Activated naive CD4-positive, alpha-beta T cell treated with anti-CD3 and anti-CD28 coated beads for 36 hours (primary cell): ENCODE measurements around the gene ADAM19. TPM values are rescaled to one million over a fixed set of nuclear protein-coding genes. Genes with fewer than 3 reads are reported as not detected.
A peak's percentile ranks its signal among the peaks of the same experiment; 100 is the strongest.

ENCODE experiments used
- CTCF ChIA-PET: fragments of 350-600 bp; sonication (Branson Sonifier 250); formaldehyde crosslinking; loops from one replicate; lab custom pipeline; 2021; ENCODE audit warnings: antibody characterized with exemption; lab: Charles Lee
- DNase-seq: peaks from one replicate; pipeline ENCODE4 v3.0.0-alpha.2; 2020
- H3K27ac Mint-ChIP-seq: one replicate; pipeline ENCODE4 v1.8.0; 2021; ENCODE audit warnings: mild to moderate bottlenecking, mixed read lengths
- H3K27me3 Mint-ChIP-seq: one replicate; pipeline ENCODE4 v1.8.0; 2021; ENCODE audit warnings: low read depth, mixed read lengths
- H3K36me3 Mint-ChIP-seq: one replicate; pipeline ENCODE4 v1.8.0; 2021; ENCODE audit warnings: low read depth, mixed read lengths
- H3K4me1 Mint-ChIP-seq: one replicate; pipeline ENCODE4 v1.8.0; 2021; ENCODE audit warnings: low read depth, mixed read lengths
- H3K4me3 Mint-ChIP-seq: one replicate; pipeline ENCODE4 v1.8.0; 2021; ENCODE audit warnings: mild to moderate bottlenecking, moderate library complexity, mixed read lengths
- H3K9me3 Mint-ChIP-seq: one replicate; pipeline ENCODE4 v1.8.0; 2021; ENCODE audit warnings: mixed read lengths
- intact Hi-C: fragments of 100-400 bp; cut with micrococcal nuclease; formaldehyde crosslinking; loops from one replicate; pipeline ENCODE4 v1.15.1; 2023
- total RNA-seq, 2 experiments: library from RNA; stranded (reverse); gene quantifications; one replicate each; pipeline ENCODE4 v1.2.3, GENCODE V29; 2021

ADAM19 gene
- total RNA-seq: 10 to 100 TPM; 37.3 to 39.3 TPM

DNA sequence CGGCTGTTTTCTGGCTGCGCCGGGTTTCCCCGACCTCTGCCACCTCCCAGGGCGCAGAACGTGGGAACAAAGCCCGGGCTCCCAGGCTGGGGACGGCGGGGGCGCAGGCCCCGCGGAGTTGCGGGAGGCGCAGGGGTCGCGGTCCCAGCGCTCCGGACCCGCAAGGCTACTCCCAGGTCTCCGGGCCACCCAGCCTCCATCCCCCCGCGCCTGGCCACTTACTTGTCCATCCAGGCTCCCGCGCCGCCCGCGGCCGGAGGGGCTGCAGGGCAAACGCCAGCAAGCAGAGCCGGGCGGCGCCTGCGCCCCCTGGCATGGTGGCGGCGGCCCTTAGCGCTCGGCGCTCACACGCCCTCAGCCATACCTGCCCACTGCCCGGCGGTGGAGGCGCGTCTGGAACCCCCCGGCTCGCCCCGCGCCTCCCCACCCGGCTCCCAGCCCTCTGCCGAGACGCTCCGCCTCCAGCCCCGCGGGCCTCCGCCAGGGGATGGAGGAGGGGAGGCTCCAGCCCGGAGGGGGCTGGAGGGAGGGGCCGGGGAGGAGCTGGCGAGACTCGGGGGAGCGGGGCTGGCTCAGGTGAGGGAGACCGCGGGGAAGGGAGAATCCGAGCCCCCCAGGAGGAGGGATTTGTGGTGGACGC lies at the start of gene ADAM19:
Gene ADAM19, minus strand, starts transcription at position 395 of the 640 bp plus-strand sequence. Its CDS starts 79 bp downstream, at position 316.
- Mint-ChIP-seq H3K27me3 (peaks cover 13% of the 10 kb centered on the region), H3K4me3 (peak within 1 kb of the TSS; percentile 89), H3K9me3 (no peaks in the 10 kb centered on the region), H3K27ac (peak within 1 kb of the TSS; percentile 74), H3K4me1 (peaks cover 42% of the 10 kb centered on the region), H3K36me3 (peaks cover 6% of the 10 kb centered on the region)
- intact Hi-C loops: no loop called here
- CTCF ChIA-PET: no interaction called here
- DNase-seq: peak; percentile 31

- no peak for DNase-seq
These were observed 48.6 kb upstream of the ADAM19 start for GRCh38 chr5:157624144-157624543.

DNA sequence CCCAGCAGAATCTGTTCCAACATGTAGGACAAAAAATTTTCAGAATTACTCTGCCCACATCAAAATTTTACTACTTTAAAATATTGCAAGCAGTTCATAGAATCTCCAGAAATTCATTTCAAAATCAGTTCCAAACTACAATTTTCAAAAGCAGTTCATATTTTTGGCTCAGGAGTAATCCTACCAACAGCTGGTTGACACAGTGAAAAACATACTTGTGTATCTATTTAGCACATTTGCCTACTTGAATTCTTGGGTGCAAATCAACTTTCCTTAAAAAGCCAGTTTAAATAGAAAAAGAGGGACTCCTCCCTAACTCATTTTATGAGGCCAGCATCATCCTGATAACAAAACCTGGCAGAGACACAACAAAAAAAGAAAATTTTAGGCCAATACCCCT lies 45.2 kb upstream of the ADAM19 start:
- intact Hi-C loops: no loop called here
- H3K36me3 Mint-ChIP-seq: peaks cover 4% of the 10 kb centered on the region
- no peak for DNase-seq
- peaks cover 3% of the 10 kb centered on the region for H3K27me3 Mint-ChIP-seq
- no peak overlapping the region for H3K4me3 Mint-ChIP-seq
- no peak overlapping the region for H3K27ac Mint-ChIP-seq
- H3K9me3 Mint-ChIP-seq: peaks cover 4% of the 10 kb centered on the region
- CTCF ChIA-PET: no interaction called here
- no peaks in the 10 kb centered on the region for H3K4me1 Mint-ChIP-seq

More at GRCh38 chr5:157624144-157624543, 48.6 kb upstream of the ADAM19 start:
- no peaks in the 10 kb centered on the region for H3K4me1 Mint-ChIP-seq
- H3K36me3 Mint-ChIP-seq: peaks cover 4% of the 10 kb centered on the region
- intact Hi-C loops: no loop called here
- no peak overlapping the region for H3K4me3 Mint-ChIP-seq
- peaks cover 4% of the 10 kb centered on the region for H3K9me3 Mint-ChIP-seq
- H3K27me3 Mint-ChIP-seq: peaks cover 3% of the 10 kb centered on the region
- no peak overlapping the region for H3K27ac Mint-ChIP-seq
- CTCF ChIA-PET: no interaction called here

- H3K27me3 Mint-ChIP-seq: peaks cover 3% of the 10 kb centered on the region
- no peak for DNase-seq
- no peak overlapping the region for H3K27ac Mint-ChIP-seq
- peaks cover 4% of the 10 kb centered on the region for H3K36me3 Mint-ChIP-seq
- peaks cover 4% of the 10 kb centered on the region for H3K9me3 Mint-ChIP-seq
- intact Hi-C loops: no loop called here
- no peak overlapping the region for H3K4me3 Mint-ChIP-seq
- H3K4me1 Mint-ChIP-seq: peaks cover 6% of the 10 kb centered on the region
- CTCF ChIA-PET: no interaction called here
These were observed 42.7 kb upstream of the ADAM19 start for GRCh38 chr5:157618191-157618765.

GRCh38 chr5:157616785-157617184 lies 41.2 kb upstream of the ADAM19 start:
- intact Hi-C loops: no loop called here
- H3K36me3 Mint-ChIP-seq: peaks cover 4% of the 10 kb centered on the region
- H3K27me3 Mint-ChIP-seq: peaks cover 3% of the 10 kb centered on the region
- no peak overlapping the region for H3K27ac Mint-ChIP-seq
- H3K4me3 Mint-ChIP-seq: no peak overlapping the region
- H3K9me3 Mint-ChIP-seq: peaks cover 4% of the 10 kb centered on the region
- CTCF ChIA-PET: no interaction called here
- DNase-seq: no peak
- peaks cover 14% of the 10 kb centered on the region for H3K4me1 Mint-ChIP-seq

DNA sequence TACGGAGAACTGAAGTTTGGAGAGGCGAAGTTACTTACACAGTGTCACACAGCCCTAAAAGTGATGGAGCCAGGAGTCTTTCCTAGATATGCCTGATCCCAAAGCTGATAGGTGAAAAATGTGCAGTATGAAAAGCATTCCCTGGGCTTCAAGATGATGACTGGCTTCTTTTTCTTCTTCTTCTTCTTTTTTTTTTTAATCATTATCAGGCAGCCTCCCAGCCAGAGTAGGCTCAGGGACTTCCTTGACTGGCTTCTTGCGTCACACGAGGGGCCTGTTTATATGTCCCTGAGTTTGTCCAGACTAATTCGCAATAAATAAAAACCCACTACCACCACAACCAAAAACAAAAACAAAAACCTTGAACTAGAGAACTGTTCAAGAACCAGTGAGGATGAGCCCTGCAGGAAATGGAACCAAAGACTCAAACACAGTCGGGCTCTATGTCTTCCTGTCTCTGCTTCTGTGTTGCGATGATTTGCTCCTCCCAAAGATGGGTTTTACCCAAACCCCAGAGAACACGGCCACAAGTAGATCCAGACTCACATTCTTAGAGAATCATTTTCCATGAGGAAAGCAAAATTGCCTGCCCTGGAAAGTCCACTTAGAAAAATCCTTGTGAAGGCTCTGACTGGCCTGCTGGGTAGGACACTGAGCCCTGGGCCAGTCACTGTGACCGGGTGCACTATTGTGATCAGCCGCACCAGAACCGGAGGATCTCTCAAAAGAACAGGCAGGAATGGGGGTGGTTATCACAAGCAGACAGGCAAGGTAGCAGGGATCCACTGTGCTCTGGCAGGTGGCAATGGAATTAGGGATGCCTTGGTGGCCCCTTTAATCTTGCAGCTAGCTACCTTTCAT lies 38.0 kb upstream of the ADAM19 start:
- no peak for DNase-seq
- Mint-ChIP-seq H3K27ac (peak overlapping the region; percentile 55), H3K27me3 (no peaks in the 10 kb centered on the region), H3K36me3 (no peaks in the 10 kb centered on the region), H3K4me3 (peak overlapping the region; percentile 47), H3K4me1 (peaks cover 34% of the 10 kb centered on the region), H3K9me3 (no peaks in the 10 kb centered on the region)
- CTCF ChIA-PET: interaction anchor here (1.8 kb wide), 1 partner anchor 130 kb away, joined by 7 read pairs; the partner anchor contains the start of gene LSM11
- intact Hi-C loops: no loop called here

- DNase-seq: no peak
- Mint-ChIP-seq H3K4me3 (no peak overlapping the region), H3K27ac (peak overlapping the region; percentile 28), H3K27me3 (no peaks in the 10 kb centered on the region), H3K4me1 (peaks cover 44% of the 10 kb centered on the region), H3K9me3 (no peaks in the 10 kb centered on the region), H3K36me3 (no peaks in the 10 kb centered on the region)
- intact Hi-C loops: no loop called here
- CTCF ChIA-PET: interaction anchor here (1.8 kb wide), 1 partner anchor 131 kb away, joined by 7 read pairs; the partner anchor contains the start of gene LSM11
These were observed 37.0 kb upstream of the ADAM19 start for GRCh38 chr5:157612581-157612980.

DNA sequence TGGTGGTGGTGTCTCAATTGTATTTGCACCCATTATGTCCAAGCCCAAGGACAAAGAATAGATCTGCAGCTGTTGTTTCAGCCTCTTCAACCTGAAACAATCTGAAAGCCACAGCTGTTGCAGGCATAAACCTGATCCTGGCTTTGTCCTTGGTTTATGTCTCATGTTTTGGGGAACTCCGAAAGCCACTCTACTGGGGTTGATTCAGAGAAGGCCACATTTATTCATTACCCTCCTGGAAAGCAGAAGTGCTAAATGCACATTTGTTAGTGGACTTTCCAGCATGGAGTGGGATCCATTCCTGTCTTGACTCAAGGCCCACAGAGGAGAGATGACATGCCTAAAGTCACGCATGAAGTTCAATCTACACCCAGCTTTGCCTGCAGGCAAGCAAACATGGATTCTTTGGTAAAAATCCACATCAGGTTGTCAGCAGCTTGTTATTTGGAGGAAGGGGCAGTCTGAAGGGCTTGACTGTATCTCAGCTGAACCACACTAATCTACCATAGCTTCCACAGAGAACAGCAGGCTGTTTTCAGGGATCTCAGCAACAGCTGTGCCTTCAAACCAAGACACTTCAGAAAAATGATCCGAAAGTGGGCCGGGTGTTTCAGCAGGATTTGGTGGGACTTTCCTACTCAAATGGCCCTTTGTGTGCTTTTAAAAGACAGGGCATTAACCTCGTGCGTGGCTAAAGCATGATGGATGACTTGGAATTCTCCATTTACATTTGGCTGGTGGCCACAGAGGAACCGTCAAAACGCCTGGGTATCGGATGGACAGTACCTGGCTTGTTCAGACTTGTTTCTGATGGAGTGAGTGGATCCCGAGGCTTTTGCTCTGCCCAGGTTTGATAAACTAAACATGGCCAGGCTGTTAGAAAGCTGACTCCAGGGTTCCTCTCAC lies 36.2 kb upstream of the ADAM19 start:
- no peaks in the 10 kb centered on the region for H3K36me3 Mint-ChIP-seq
- intact Hi-C loops: no loop called here
- H3K9me3 Mint-ChIP-seq: no peaks in the 10 kb centered on the region
- H3K27me3 Mint-ChIP-seq: no peaks in the 10 kb centered on the region
- CTCF ChIA-PET: interaction anchor here (1.1 to 1.8 kb wide), 2 partner anchors 15 to 132 kb away, joined by 4 to 7 read pairs; partner anchors contain the start of gene LSM11
- no peak overlapping the region for H3K4me3 Mint-ChIP-seq
- H3K4me1 Mint-ChIP-seq: peaks cover 52% of the 10 kb centered on the region
- peak; percentile 41 for DNase-seq
- H3K27ac Mint-ChIP-seq: no peak overlapping the region

DNA sequence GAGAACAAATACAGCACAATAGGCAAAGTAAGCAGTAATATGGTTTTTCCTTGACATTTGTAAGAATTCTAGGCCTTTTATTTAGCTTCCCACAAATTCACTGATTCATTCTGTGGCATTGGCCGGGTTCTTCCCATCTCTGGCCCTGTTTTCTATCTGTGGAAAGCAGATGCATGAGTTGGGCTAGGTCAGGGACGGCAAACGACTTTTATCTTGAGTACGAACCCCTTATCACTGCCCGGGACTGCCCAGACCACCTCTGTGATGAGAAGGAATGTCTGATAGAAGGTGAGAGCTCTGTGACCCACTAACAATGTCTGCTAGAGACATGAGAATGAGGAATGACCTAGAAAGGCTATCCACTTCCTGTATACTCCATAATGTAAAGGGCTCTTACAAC lies 35.4 kb upstream of the ADAM19 start:
- Mint-ChIP-seq H3K27ac (peak overlapping the region; percentile 42), H3K27me3 (no peaks in the 10 kb centered on the region), H3K4me1 (peaks cover 57% of the 10 kb centered on the region), H3K9me3 (no peaks in the 10 kb centered on the region), H3K36me3 (no peaks in the 10 kb centered on the region), H3K4me3 (no peak overlapping the region)
- intact Hi-C loops: no loop called here
- DNase-seq: no peak
- CTCF ChIA-PET: interaction anchor here (1.1 to 1.2 kb wide), 2 partner anchors 14 to 27 kb away, joined by 3 to 4 read pairs; no protein-coding TSS in a partner anchor

DNA sequence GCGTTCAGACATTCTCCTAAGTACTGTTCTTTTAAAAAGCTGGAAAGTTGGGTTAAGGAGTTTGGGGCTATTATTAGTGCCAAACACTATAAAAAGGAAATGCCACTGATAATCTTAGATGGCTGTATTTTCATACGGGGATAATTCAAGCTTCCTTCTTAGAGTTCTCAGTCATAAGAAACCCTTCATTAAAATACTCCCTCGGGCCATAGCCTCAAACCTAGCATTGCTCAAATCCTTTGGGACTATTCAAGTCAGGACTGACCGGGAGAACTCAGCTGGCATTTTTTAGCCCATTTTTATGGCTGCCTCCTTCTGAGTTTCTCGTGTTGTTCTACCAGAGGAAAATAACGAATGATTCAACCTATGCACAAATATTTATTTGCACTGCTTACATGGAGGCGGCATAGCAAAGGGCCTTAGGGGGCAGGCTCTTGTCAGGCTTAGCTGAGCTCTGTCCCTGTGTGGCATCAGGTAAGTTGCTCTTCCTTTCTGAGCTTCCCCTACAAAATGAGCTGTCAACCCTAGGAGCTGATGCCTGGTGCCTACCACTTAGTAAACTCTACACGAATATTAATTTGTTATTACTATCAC lies 33.5 kb upstream of the ADAM19 start:
- intact Hi-C loops: loop anchor here (5.0 to 10.0 kb wide), 3 partner anchors 37 to 1266 kb away; no protein-coding TSS in a partner anchor
- Mint-ChIP-seq H3K36me3 (no peaks in the 10 kb centered on the region), H3K9me3 (no peaks in the 10 kb centered on the region), H3K27ac (peak overlapping the region; percentile 91), H3K4me3 (no peak overlapping the region), H3K27me3 (no peaks in the 10 kb centered on the region), H3K4me1 (peaks cover 70% of the 10 kb centered on the region)
- CTCF ChIA-PET: interaction anchor here (2.4 kb wide), 1 partner anchor 12 kb away, joined by 7 read pairs; no protein-coding TSS in a partner anchor
- DNase-seq: no peak
